PC-9 (cell line): ENCODE data around the gene PTPN18.

Experiments used
- EZH2 ChIP-seq: fragments of 200-600 bp; sonication (generic); IDR thresholded peaks from 2 replicates; pipeline ENCODE4 v1.8.0; 2017; ENCODE audit warnings: antibody characterized with exemption, low read depth
- TF ChIP-seq, protein P1 (sequence below): fragments of 200-600 bp; sonication (generic); conservative IDR thresholded peaks from 2 replicates; pipeline ENCODE4 v1.6.1; 2017; ENCODE audit warnings: mixed run types, antibody characterized with exemption, mild to moderate bottlenecking, moderate library complexity

- TF ChIP-seq, protein P1, sequence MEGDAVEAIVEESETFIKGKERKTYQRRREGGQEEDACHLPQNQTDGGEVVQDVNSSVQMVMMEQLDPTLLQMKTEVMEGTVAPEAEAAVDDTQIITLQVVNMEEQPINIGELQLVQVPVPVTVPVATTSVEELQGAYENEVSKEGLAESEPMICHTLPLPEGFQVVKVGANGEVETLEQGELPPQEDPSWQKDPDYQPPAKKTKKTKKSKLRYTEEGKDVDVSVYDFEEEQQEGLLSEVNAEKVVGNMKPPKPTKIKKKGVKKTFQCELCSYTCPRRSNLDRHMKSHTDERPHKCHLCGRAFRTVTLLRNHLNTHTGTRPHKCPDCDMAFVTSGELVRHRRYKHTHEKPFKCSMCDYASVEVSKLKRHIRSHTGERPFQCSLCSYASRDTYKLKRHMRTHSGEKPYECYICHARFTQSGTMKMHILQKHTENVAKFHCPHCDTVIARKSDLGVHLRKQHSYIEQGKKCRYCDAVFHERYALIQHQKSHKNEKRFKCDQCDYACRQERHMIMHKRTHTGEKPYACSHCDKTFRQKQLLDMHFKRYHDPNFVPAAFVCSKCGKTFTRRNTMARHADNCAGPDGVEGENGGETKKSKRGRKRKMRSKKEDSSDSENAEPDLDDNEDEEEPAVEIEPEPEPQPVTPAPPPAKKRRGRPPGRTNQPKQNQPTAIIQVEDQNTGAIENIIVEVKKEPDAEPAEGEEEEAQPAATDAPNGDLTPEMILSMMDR, result no peak
- TF ChIP-seq EZH2, result no peak
Measured at GRCh38 chr2:130357864-130358263, 2.0 kb downstream of the PTPN18 start.
